ENCODE data around the gene MYO1G. TPM values are rescaled to one million over a fixed set of nuclear protein-coding genes. Genes with fewer than 3 reads are reported as not detected.

MYO1G gene
- total and polyA plus RNA-seq, 10 of the 15 experiments (the other 5 are each of a cell fraction or from before 2014, with no cell fraction given), result 1.8 to 232 (median 134) TPM

GRCh38 chr7:44920119-44920518 lies 58.7 kb downstream of the MYO1G start:
- Histone ChIP-seq H3K27ac (ENCODE audit: control insufficient read depth, insufficient read depth) (no peak overlapping the region), H4K20me1 (ENCODE audit: control insufficient read depth, insufficient read depth) (no peaks in the 10 kb centered on the region), H3K36me3 (ENCODE audit: control insufficient read depth in 2 of 2, insufficient read depth in 2 of 2, low read length in 1 of 2) (no peaks in the 10 kb centered on the region), H3K4me1 (ENCODE audit: control insufficient read depth, insufficient read depth, low read length) (no peaks in the 10 kb centered on the region), H3K27me3 (replicated peaks in 1 of 2; ENCODE audit: control insufficient read depth in 2 of 2, insufficient read depth in 2 of 2, low read length in 1 of 2) (no peaks in the 10 kb centered on the region), H3K9ac (ENCODE audit: control insufficient read depth, insufficient read depth, low read length) (no peak overlapping the region), H3K9me3 (replicated peaks; ENCODE audit: control insufficient read depth, insufficient read depth, low read length) (no peaks in the 10 kb centered on the region), H3K79me2 (ENCODE audit: control insufficient read depth, insufficient read depth, low read length) (no peaks in the 10 kb centered on the region), H3K4me2 (ENCODE audit: control insufficient read depth, insufficient read depth) (no peak overlapping the region), H2AFZ (ENCODE audit: control insufficient read depth, low read depth, low read length) (no peak overlapping the region), H3K4me3 (no peak overlapping the region)
- ATAC-seq, result no peak
- POLR2A ChIA-PET, result interaction anchor here (1.0 to 1.2 kb wide), 2 partner anchors 14 to 69 kb away, joined by 3 to 4 read pairs; no protein-coding TSS in a partner anchor
- WGBS (ENCODE audit: insufficient coverage, insufficient replicate concordance, low lambda C conversion rate, missing lambda C conversion rate), result 31% methylated on average over 3 of the region's 3 CpGs
- TF ChIP-seq HDAC6 (IDR thresholded peaks at IDR 0.05; ENCODE audit: unreplicated experiment), result no peak
- no peak for TF ChIP-seq REST (IDR thresholded peaks at IDR 0.05; ENCODE audit: low read depth, low read length)
- CTCF ChIA-PET, result interaction anchor here (0.7 to 5.8 kb wide), 21 partner anchors 10 to 355 kb away, joined by 3 to 117 read pairs (median 3); no protein-coding TSS in a partner anchor
- in situ Hi-C loops (cut with MboI) (no loop called here), intact Hi-C loops (cut with micrococcal nuclease; ENCODE audit: unreplicated experiment) (no loop called here)
- SMC1A ChIA-PET (ENCODE audit: uncharacterized antibody, unreplicated experiment), result interaction anchor here (0.9 to 11.9 kb wide), 11 partner anchors 8 to 314 kb away, joined by 3 to 138 read pairs (median 4); no protein-coding TSS in a partner anchor
- RAD21 ChIA-PET (ENCODE audit: unreplicated experiment), result interaction anchor here (0.7 to 2.8 kb wide), 12 partner anchors 29 to 430 kb away, joined by 3 to 48 read pairs (median 4); partner anchors contain the start of gene NUDCD3
- BruUV-seq (replicated peaks), result no TSS peak
- FAIRE-seq, result no peak
- no peak for DNase-seq (ENCODE audit: low read depth, low spot score)

GRCh38 chr7:44918029-44918428 lies 60.8 kb downstream of the MYO1G start:
- intact Hi-C loops (cut with micrococcal nuclease; ENCODE audit: unreplicated experiment), result no loop called here
- no peak for DNase-seq (ENCODE audit: low read depth, low spot score)
- FAIRE-seq, result no peak
- BruUV-seq (replicated peaks), result no TSS peak
- ChIA-PET SMC1A (ENCODE audit: uncharacterized antibody, unreplicated experiment) (interaction anchor here (0.8 to 11.9 kb wide), 3 partner anchors 32 to 59 kb away, joined by 3 to 138 read pairs (median 3); no protein-coding TSS in a partner anchor), RAD21 (ENCODE audit: unreplicated experiment) (interaction anchor here (2.0 kb wide), 1 partner anchor 60 kb away, joined by 6 read pairs; no protein-coding TSS in a partner anchor), POLR2A (no interaction called here), CTCF (interaction anchor here (1.0 to 4.5 kb wide), 5 partner anchors 37 to 219 kb away, joined by 3 to 17 read pairs (median 6); no protein-coding TSS in a partner anchor)
- H3K79me2 ChIP-seq (ENCODE audit: control insufficient read depth, insufficient read depth, low read length), result no peaks in the 10 kb centered on the region
- no peak for TF ChIP-seq PAX5 (IDR thresholded peaks at IDR 0.05; ENCODE audit: borderline replicate concordance, low read depth, low read length)
- TF ChIP-seq NBN (IDR thresholded peaks at IDR 0.05), result no peak
- TF ChIP-seq SUZ12 (IDR thresholded peaks at IDR 0.05; ENCODE audit: unreplicated experiment), result no peak
- TF ChIP-seq NFYA (IDR thresholded peaks at IDR 0.05; ENCODE audit: borderline replicate concordance, low read depth, low read length), result no peak
- no peak for TF ChIP-seq PRDM15 (CRISPR knock-in tag; IDR thresholded peaks at IDR 0.05)
- no peak for TF ChIP-seq TAF1 (IDR thresholded peaks at IDR 0.05; ENCODE audit: borderline replicate concordance, low read depth, low read length)
- H4K20me1 ChIP-seq (ENCODE audit: control insufficient read depth, insufficient read depth), result no peaks in the 10 kb centered on the region
- no peak overlapping the region for H2AFZ ChIP-seq (ENCODE audit: control insufficient read depth, low read depth, low read length)
- no peak overlapping the region for H3K4me3 ChIP-seq
- ATAC-seq, result no peak
- no peaks in the 10 kb centered on the region for H3K4me1 ChIP-seq (ENCODE audit: control insufficient read depth, insufficient read depth, low read length)
- H3K27ac ChIP-seq (ENCODE audit: control insufficient read depth, insufficient read depth), result no peak overlapping the region
- no peaks in the 10 kb centered on the region for H3K27me3 ChIP-seq (replicated peaks in 1 of 2; ENCODE audit: control insufficient read depth in 2 of 2, insufficient read depth in 2 of 2, low read length in 1 of 2)
- H3K4me2 ChIP-seq (ENCODE audit: control insufficient read depth, insufficient read depth), result no peak overlapping the region
- no peaks in the 10 kb centered on the region for H3K36me3 ChIP-seq (ENCODE audit: control insufficient read depth in 2 of 2, insufficient read depth in 2 of 2, low read length in 1 of 2)
- in situ Hi-C loops (cut with MboI), result no loop called here
- H3K9me3 ChIP-seq (replicated peaks; ENCODE audit: control insufficient read depth, insufficient read depth, low read length), result no peaks in the 10 kb centered on the region
- H3K9ac ChIP-seq (ENCODE audit: control insufficient read depth, insufficient read depth, low read length), result no peak overlapping the region

Data from GM12878 (cell line).